PC-9 (cell line): ENCODE measurements around the gene EPB42.

Source experiments
- CTCF ChIP-seq: fragments of 200-600 bp; sonication (generic); conservative IDR thresholded peaks from 2 replicates; pipeline ENCODE4 v1.6.1; 2017; ENCODE audit warnings: mixed run types, antibody characterized with exemption, mild to moderate bottlenecking, moderate library complexity
- EZH2 ChIP-seq: fragments of 200-600 bp; sonication (generic); IDR thresholded peaks from 2 replicates; pipeline ENCODE4 v1.8.0; 2017; ENCODE audit warnings: antibody characterized with exemption, low read depth

DNA sequence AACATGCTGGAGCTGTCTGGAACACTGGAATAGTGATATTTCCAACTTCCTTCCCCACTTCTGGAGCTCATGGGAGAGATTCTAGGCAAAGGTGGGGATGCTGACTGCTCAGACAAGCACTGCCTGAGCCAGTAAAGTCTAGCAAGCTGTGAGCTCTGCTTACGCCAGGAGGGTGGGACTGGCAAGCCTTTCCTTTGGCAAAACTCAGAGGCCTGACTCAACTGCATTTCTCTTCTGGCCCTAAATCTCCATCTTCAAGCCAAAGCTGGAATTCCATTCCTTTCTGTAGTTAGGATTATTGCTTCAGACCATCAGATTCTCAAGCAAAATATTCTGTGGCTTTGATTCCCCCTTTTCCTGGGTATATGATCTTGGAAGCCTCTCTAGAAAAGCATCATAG lies 20.3 kb upstream of the EPB42 start:
- TF ChIP-seq CTCF (no peak), EZH2 (no peak)
